ENCODE results near the gene RRAS.

GRCh38 chr19:49669516-49669915, 29.6 kb upstream of the RRAS start:
- no peak for TF ChIP-seq CTCF (IDR thresholded peaks at IDR 0.05)
- no peak for TF ChIP-seq POLR2AphosphoS5 (IDR thresholded peaks at IDR 0.05)
- TF ChIP-seq POLR2A (IDR thresholded peaks at IDR 0.05): no peak
- TF ChIP-seq EP300 (IDR thresholded peaks at IDR 0.05): no peak

Data from suprapubic skin (tissue), 4 donors.